Osteoblast (primary cell): ENCODE data around the gene TCIRG1. TPM values are rescaled to one million over a fixed set of nuclear protein-coding genes. Genes with fewer than 3 reads are reported as not detected.
"Not testable (repeated sequence)": the region's sequence is repeated elsewhere in the genome, so short reads cannot be mapped to it uniquely, and the experiment has no call there.

Experiments used
- DNase-seq: peaks from one replicate; pipeline ENCODE4 v3.0.0; 2011; ENCODE audit warnings: low spot score, mixed read lengths; ENCODE audit not compliant: insufficient read length; ENCODE audit errors: missing footprints
- H2AFZ ChIP-seq: 2 replicates; pipeline ENCODE4 v1.6.0; 2011; ENCODE audit warnings: mild to moderate bottlenecking, low read length
- H3K27ac ChIP-seq: 2 replicates; pipeline ENCODE4 v1.5.1; 2011; ENCODE audit warnings: mild to moderate bottlenecking, low read depth, low read length, moderate library complexity
- H3K27me3 ChIP-seq: 2 replicates; pipeline ENCODE4 v1.6.0; 2012; ENCODE audit warnings: mild to moderate bottlenecking, control low read depth, inconsistent platforms, low read length, moderate library complexity; ENCODE audit not compliant: insufficient read depth
- H3K36me3 ChIP-seq: 2 replicates; pipeline ENCODE4 v1.5.1; 2011; ENCODE audit warnings: mild to moderate bottlenecking, low read length, control low read depth, moderate library complexity; ENCODE audit not compliant: insufficient read depth
- H3K4me1 ChIP-seq: 2 replicates; pipeline ENCODE4 v1.5.1; 2011; ENCODE audit warnings: mild to moderate bottlenecking, low read length, control low read depth, moderate library complexity; ENCODE audit not compliant: insufficient read depth
- H3K4me2 ChIP-seq: 2 replicates; pipeline ENCODE4 v1.6.0; 2011; ENCODE audit warnings: mild to moderate bottlenecking, low read length; ENCODE audit not compliant: insufficient read depth
- H3K4me3 ChIP-seq: fragments of 200-600 bp; sonication (generic); 3 replicates; pipeline ENCODE4 v1.5.1; 2012; ENCODE audit warnings: mild to moderate bottlenecking, low read length, inconsistent platforms; ENCODE audit not compliant: insufficient read depth
- H3K79me2 ChIP-seq: 2 replicates; pipeline ENCODE4 v1.6.0; 2012; ENCODE audit warnings: mild to moderate bottlenecking, low read length, control low read depth, inconsistent platforms; ENCODE audit not compliant: insufficient read depth
- H3K9me3 ChIP-seq: 2 replicates; pipeline ENCODE4 v1.5.1; 2011; ENCODE audit warnings: low read depth, low read length, control low read depth
- H4K20me1 ChIP-seq: 2 replicates; pipeline ENCODE4 v1.6.0; 2012; ENCODE audit warnings: mild to moderate bottlenecking, low read length, control low read depth; ENCODE audit not compliant: insufficient read depth
- CTCF ChIP-seq: IDR thresholded peaks from 2 replicates; pipeline ENCODE4 v1.5.1; 2011; ENCODE audit warnings: mild to moderate bottlenecking, low read depth, low read length, moderate library complexity; ENCODE audit errors: extremely low read depth
- total RNA-seq: library from RNA; depleted of rRNA; stranded (reverse); fragments of >200 nt; gene quantifications from 2 replicates; pipeline ENCODE4 v1.2.3, GENCODE V29; 2012

The TCIRG1 gene
- 85.4 and 87.5 TPM in 2 replicates for total RNA-seq

GRCh38 chr11:68038718-68039525 lies at the start of gene TCIRG1:
TSS of gene TCIRG1 (plus strand) at chr11:68039025. CDS start at chr11:68041272, 2,247 bp downstream.
- DNase-seq = peak; percentile 100
- peak within 1 kb of the TSS; percentile 73 for H3K27ac ChIP-seq
- peak within 1 kb of the TSS; percentile 86 for H3K4me3 ChIP-seq
- H4K20me1 ChIP-seq = no peaks in the 10 kb centered on the region
- peaks cover 44% of the 10 kb centered on the region for H3K79me2 ChIP-seq
- peaks cover 21% of the 10 kb centered on the region for H3K4me1 ChIP-seq
- H3K9me3 ChIP-seq = no peaks in the 10 kb centered on the region
- no peaks in the 10 kb centered on the region for H3K27me3 ChIP-seq
- H3K36me3 ChIP-seq = peaks cover 9% of the 10 kb centered on the region
- peak within 1 kb of the TSS; percentile 87 for H3K4me2 ChIP-seq
- no peak for TF ChIP-seq CTCF
- H2AFZ ChIP-seq = peak within 1 kb of the TSS; percentile 76

GRCh38 chr11:67990546-67991346 lies 48.1 kb upstream of the TCIRG1 start:
- not testable (repeated sequence) for H2AFZ ChIP-seq, H3K4me3 ChIP-seq, H3K4me1 ChIP-seq, H3K36me3 ChIP-seq, H3K27me3 ChIP-seq, H3K27ac ChIP-seq, H3K9me3 ChIP-seq, H3K4me2 ChIP-seq, H3K79me2 ChIP-seq, H4K20me1 ChIP-seq
- peak; percentile 46 for DNase-seq

- H3K27ac ChIP-seq, H3K36me3 ChIP-seq, H4K20me1 ChIP-seq, H3K9me3 ChIP-seq, H3K79me2 ChIP-seq, H3K27me3 ChIP-seq, H3K4me2 ChIP-seq, H3K4me1 ChIP-seq, H2AFZ ChIP-seq, H3K4me3 ChIP-seq, DNase-seq: not testable (repeated sequence)
Measured at GRCh38 chr11:67991347-67992121, 47.3 kb upstream of the TCIRG1 start.

GRCh38 chr11:67993821-67994220 lies 45.0 kb upstream of the TCIRG1 start:
- not testable (repeated sequence) for H3K4me3 ChIP-seq, H2AFZ ChIP-seq, H3K4me1 ChIP-seq, H3K27me3 ChIP-seq, H3K27ac ChIP-seq, DNase-seq, H4K20me1 ChIP-seq, H3K36me3 ChIP-seq, H3K9me3 ChIP-seq, H3K79me2 ChIP-seq, H3K4me2 ChIP-seq
- TF ChIP-seq CTCF = peak; percentile 43

- DNase-seq = not testable (repeated sequence)
Measured at GRCh38 chr11:67994387-67994786, 44.4 kb upstream of the TCIRG1 start.

GRCh38 chr11:67995129-67995528 lies 43.7 kb upstream of the TCIRG1 start:
- H3K4me1 ChIP-seq, H4K20me1 ChIP-seq, H3K27me3 ChIP-seq, H2AFZ ChIP-seq, H3K36me3 ChIP-seq, DNase-seq, H3K9me3 ChIP-seq, H3K79me2 ChIP-seq, H3K4me3 ChIP-seq, H3K27ac ChIP-seq, H3K4me2 ChIP-seq: not testable (repeated sequence)

More at GRCh38 chr11:67994387-67994786, 44.4 kb upstream of the TCIRG1 start:
- H3K36me3 ChIP-seq, H3K27me3 ChIP-seq, H3K4me1 ChIP-seq, H3K9me3 ChIP-seq, H3K79me2 ChIP-seq, H3K4me3 ChIP-seq, H3K4me2 ChIP-seq, H4K20me1 ChIP-seq, H3K27ac ChIP-seq, H2AFZ ChIP-seq: not testable (repeated sequence)

- H3K4me1 ChIP-seq, H3K27ac ChIP-seq: not testable (repeated sequence)
Measured at GRCh38 chr11:67995579-67995978, 43.2 kb upstream of the TCIRG1 start.

More at GRCh38 chr11:67995579-67995978, 43.2 kb upstream of the TCIRG1 start:
- H3K79me2 ChIP-seq, H3K36me3 ChIP-seq, H3K4me2 ChIP-seq, H3K9me3 ChIP-seq, H3K4me3 ChIP-seq, DNase-seq, H4K20me1 ChIP-seq, H3K27me3 ChIP-seq, H2AFZ ChIP-seq: not testable (repeated sequence)
